Body of pancreas (tissue), 4 donors: ENCODE measurements around the gene SLCO2B1.

Source experiments
- POLR2A ChIP-seq, 3 donors: fragments of 450-650 bp; IDR thresholded peaks; one replicate each; pipeline ENCODE4 v1.6.1; 2016; ENCODE audit warnings: antibody characterized with exemption in 3 of 3, mild to moderate bottlenecking in 2 of 3
- TF ChIP-seq, protein P1 (sequence below), 7 experiments: fragments of 450-650 bp in 4 of 7; fragments of 200-600 bp in 3 of 7; sonication (generic) in 3 of 7; IDR thresholded peaks; one replicate each; pipeline ENCODE4 v1.5.1; 2016 to 2019; ENCODE audit warnings: antibody characterized with exemption in 7 of 7

DNA sequence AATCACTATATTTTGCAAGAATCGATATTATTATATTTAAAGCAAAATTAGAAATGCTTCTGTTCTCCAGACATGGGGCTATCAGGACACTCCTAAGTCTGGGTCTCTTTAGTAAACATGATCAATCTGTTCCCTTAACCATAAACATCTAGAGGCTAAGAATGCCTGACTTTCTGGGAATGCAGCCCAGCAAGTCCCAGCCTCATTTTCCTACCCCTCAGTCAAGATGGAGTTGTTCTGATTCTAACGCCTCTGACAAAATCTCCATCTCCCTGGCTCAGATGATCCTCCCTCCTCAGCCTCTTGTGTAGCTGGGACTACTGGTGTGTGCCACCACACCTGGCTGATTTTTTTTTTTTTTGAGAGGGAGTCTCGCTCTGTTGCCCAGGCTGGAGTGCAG lies 35.0 kb downstream of the SLCO2B1 start:
- TF ChIP-seq, protein P1, sequence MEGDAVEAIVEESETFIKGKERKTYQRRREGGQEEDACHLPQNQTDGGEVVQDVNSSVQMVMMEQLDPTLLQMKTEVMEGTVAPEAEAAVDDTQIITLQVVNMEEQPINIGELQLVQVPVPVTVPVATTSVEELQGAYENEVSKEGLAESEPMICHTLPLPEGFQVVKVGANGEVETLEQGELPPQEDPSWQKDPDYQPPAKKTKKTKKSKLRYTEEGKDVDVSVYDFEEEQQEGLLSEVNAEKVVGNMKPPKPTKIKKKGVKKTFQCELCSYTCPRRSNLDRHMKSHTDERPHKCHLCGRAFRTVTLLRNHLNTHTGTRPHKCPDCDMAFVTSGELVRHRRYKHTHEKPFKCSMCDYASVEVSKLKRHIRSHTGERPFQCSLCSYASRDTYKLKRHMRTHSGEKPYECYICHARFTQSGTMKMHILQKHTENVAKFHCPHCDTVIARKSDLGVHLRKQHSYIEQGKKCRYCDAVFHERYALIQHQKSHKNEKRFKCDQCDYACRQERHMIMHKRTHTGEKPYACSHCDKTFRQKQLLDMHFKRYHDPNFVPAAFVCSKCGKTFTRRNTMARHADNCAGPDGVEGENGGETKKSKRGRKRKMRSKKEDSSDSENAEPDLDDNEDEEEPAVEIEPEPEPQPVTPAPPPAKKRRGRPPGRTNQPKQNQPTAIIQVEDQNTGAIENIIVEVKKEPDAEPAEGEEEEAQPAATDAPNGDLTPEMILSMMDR (IDR thresholded peaks at IDR 0.05), result no peak
- TF ChIP-seq POLR2A (IDR thresholded peaks at IDR 0.05), result no peak
